Ovary (tissue), 9 donors: ENCODE results near the gene CHSY3. TPM values are rescaled to one million over a fixed set of nuclear protein-coding genes. Genes with fewer than 3 reads are reported as not detected.

Experiments
- DNase-seq, 5 donors: peaks; one replicate each; pipeline ENCODE4 v3.0.0-alpha.2; 2019 to 2020
- H3K27ac ChIP-seq, 2 donors: fragments of 200-600 bp; one replicate each; pipeline versions ENCODE4 v1.5.1 to v1.8.0; 2019 to 2022
- H3K27me3 ChIP-seq: fragments of 200-600 bp; one replicate; pipeline ENCODE4 v1.8.0; 2022
- H3K36me3 ChIP-seq: fragments of 200-600 bp; sonication (generic); one replicate; pipeline ENCODE4 v1.5.1; 2019
- H3K4me1 ChIP-seq: one replicate; pipeline ENCODE4 v1.8.1; 2013; ENCODE audit warnings: mild to moderate bottlenecking, moderate library complexity; ENCODE audit not compliant: insufficient read depth
- H3K4me3 ChIP-seq: fragments of 200-600 bp; sonication (generic); one replicate; pipeline ENCODE4 v1.5.1; 2017
- H3K9me3 ChIP-seq, 2 donors: fragments of 200-600 bp in 1 of 2; sonication (generic) in 1 of 2; one replicate each; pipeline versions ENCODE4 v1.5.1 to v1.8.1; 2013 to 2019; ENCODE audit warnings: mild to moderate bottlenecking in 1 of 2, moderate library complexity in 1 of 2
- CTCF ChIP-seq, 3 donors: fragments of 450-650 bp in 2 of 3; fragments of 200-600 bp in 1 of 3; IDR thresholded peaks; one replicate each; pipeline versions ENCODE4 v1.5.1 to v1.8.0; 2016 to 2022; ENCODE audit warnings: antibody characterized with exemption in 3 of 3, mild to moderate bottlenecking in 1 of 3
- EP300 ChIP-seq: sonication (generic); formaldehyde crosslinking; IDR thresholded peaks from one replicate; pipeline ENCODE4 v1.6.1; 2017; ENCODE audit warnings: antibody characterized with exemption
- POLR2A ChIP-seq: fragments of 450-650 bp; IDR thresholded peaks from one replicate; pipeline ENCODE4 v1.6.1; 2017; ENCODE audit warnings: antibody characterized with exemption, mild to moderate bottlenecking, moderate library complexity
- WGBS, 3 donors: extraction: QIAGEN DNeasy Blood & Tissue Kit in 1 of 3; methylation state at CpG; one replicate each; pipeline versions ENCODE4 v1.1.5 to v1.1.7; 2013 to 2017; 5-methylcytosine and 5-hydroxymethylcytosine counted together
- intact Hi-C, 4 donors: fragments of 100-400 bp; cut with DNase I; formaldehyde crosslinking; loops; one replicate each; pipeline versions ENCODE4 v1.11.0 to v1.15.1; 2022 to 2023
- polyA plus RNA-seq, 2 donors: library from polyadenylated mRNA; stranded (reverse); fragments of 200-250 nt in 1 of 2; fragments of 350-450 nt in 1 of 2; fragmentation: Illumina TruSeq in 1 of 2; extraction: RNeasy Lipid Tissue Mini Kit (QIAGEN cat#74804) in 1 of 2; gene quantifications; one replicate each; pipeline ENCODE4 v1.2.3, GENCODE V29; 2013 to 2014
- total RNA-seq, 7 donors: library from RNA; depleted of rRNA in 2 of 7; stranded (reverse); fragments of >200 nt in 2 of 7; fragmentation: NEBNext Ultra II Directional in 3 of 7; extraction: Animal tissue kit (Norgen Biotek cat#: 25700) in 3 of 7; gene quantifications; one replicate each; pipeline versions ENCODE4 v1.1.0 to v1.2.4, GENCODE V29; 2016 to 2023
- donor health status: DM: no; HTN: no; CAD: no; lungs with moderate emphysema.
- donor health status: DM: no; HTN: no; CAD: no.
- donor health status: Bipolar disorder and iron deficiency.
- donor health status: DM: yes; HTN: yes; CAD: no.
- donor health status: DM: no; HTN: no; CAD: no.
- donor health status: DM: yes; HTN: yes; CAD: no.

The CHSY3 gene
- total and polyA plus RNA-seq, 9 donors, result 0.13 to 5.5 (median 0.74) TPM

- TF ChIP-seq CTCF (IDR thresholded peaks at IDR 0.05) (no peak), EP300 (no peak)
- 81 to 86% (median 83%) methylated on average over 3 of the region's 3 CpGs for WGBS, 3 donors
- H3K27me3 ChIP-seq, result no peaks in the 10 kb centered on the region
- H3K4me1 ChIP-seq, result no peaks in the 10 kb centered on the region
- no peaks in the 10 kb centered on the region for H3K9me3 ChIP-seq
- intact Hi-C loops, result no loop called here
- no peak overlapping the region for H3K27ac ChIP-seq
- H3K4me3 ChIP-seq, result no peak overlapping the region
- DNase-seq, result no peak
- H3K36me3 ChIP-seq, result no peaks in the 10 kb centered on the region
These were observed 159.3 kb downstream of the CHSY3 start for GRCh38 chr5:130063603-130064002.

DNA sequence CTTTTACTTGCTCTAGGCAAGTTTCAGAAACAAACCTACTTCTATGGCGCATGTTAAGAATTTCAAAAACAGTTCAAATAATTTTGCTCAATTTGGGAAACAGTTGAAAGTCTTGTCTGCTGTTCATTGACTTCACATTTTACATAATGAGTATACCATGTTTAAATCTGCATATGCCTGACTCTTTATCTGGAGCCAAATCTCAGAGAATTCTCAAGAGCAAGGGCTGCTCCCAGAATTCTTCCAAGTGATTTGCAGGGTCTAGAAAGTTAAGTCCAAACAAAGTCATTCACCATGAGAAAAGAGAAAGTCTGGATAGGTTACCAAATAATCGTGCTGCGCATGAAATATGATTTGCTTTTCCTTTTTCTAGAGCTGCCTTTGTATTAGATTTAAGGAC is 160.2 kb downstream of the CHSY3 start:
- H3K9me3 ChIP-seq, result no peaks in the 10 kb centered on the region
- no peak overlapping the region for H3K4me3 ChIP-seq
- no peak overlapping the region for H3K27ac ChIP-seq
- intact Hi-C loops, result no loop called here
- 94 to 97% (median 94%) methylated on average over 3 of the region's 3 CpGs for WGBS, 3 donors
- no peaks in the 10 kb centered on the region for H3K4me1 ChIP-seq
- TF ChIP-seq CTCF (IDR thresholded peaks at IDR 0.05) (no peak), POLR2A (no peak), EP300 (no peak)
- H3K27me3 ChIP-seq, result no peaks in the 10 kb centered on the region
- H3K36me3 ChIP-seq, result no peaks in the 10 kb centered on the region
- DNase-seq, result no peak

GRCh38 chr5:130065617-130066016 is 161.4 kb downstream of the CHSY3 start:
- H3K27ac ChIP-seq, result no peak overlapping the region
- no peak for DNase-seq
- intact Hi-C loops, result no loop called here
- H3K27me3 ChIP-seq, result no peaks in the 10 kb centered on the region
- no peak for TF ChIP-seq EP300
- H3K4me3 ChIP-seq, result no peak overlapping the region
- no peaks in the 10 kb centered on the region for H3K9me3 ChIP-seq
- 77 to 92% (median 91%) methylated on average over 2 of the region's 2 CpGs for WGBS, 3 donors
- no peaks in the 10 kb centered on the region for H3K36me3 ChIP-seq
- no peaks in the 10 kb centered on the region for H3K4me1 ChIP-seq

DNA sequence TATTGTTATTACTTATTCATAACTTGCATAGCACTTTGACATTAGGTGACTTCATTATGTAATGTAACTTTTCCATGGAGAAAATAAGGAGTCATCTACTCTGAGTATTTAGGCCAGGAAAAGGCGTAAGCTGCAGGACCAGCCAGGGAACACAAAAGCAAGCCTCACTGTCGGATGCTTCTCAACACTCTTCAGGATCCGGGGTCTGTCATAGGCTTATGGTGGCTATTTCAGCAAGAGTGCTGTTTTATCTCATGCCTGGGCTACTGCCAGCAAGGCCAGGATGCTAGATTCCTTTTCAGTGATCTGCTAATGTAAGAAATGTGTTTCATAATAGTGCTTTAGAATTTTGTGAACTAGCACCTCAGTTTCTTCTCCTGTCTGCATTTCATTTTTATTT is 162.4 kb downstream of the CHSY3 start:
- TF ChIP-seq CTCF (IDR thresholded peaks at IDR 0.05) (no peak), POLR2A (no peak), EP300 (no peak)
- intact Hi-C loops, result no loop called here
- Histone ChIP-seq H3K36me3 (no peaks in the 10 kb centered on the region), H3K9me3 (no peaks in the 10 kb centered on the region), H3K27ac (no peak overlapping the region), H3K27me3 (no peaks in the 10 kb centered on the region), H3K4me1 (no peaks in the 10 kb centered on the region), H3K4me3 (no peak overlapping the region)
- DNase-seq, result no peak
- 80 to 87% (median 81%) methylated on average over 3 of the region's 3 CpGs for WGBS, 3 donors

DNA sequence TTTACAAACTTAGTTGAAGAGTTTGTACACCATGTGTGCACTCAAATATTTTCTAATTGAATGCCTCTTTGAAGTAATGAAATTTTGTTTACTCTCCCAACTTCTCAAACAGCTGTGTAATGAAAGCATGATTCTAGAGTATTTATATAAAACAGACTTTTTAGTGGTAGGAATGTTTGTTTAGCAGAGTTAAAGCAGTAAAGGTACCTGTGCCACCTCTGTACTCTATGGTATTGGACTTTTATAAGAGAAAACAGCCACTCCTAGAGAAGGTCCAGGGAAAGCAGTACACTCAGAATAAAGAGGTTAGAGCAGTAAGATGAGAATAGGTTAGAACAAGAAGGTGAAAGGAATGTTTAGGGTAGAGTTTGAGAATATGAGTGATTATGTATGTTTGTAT is 163.1 kb downstream of the CHSY3 start:
- Histone ChIP-seq H3K36me3 (no peaks in the 10 kb centered on the region), H3K27me3 (no peaks in the 10 kb centered on the region), H3K9me3 (no peaks in the 10 kb centered on the region), H3K4me1 (no peaks in the 10 kb centered on the region), H3K4me3 (no peak overlapping the region), H3K27ac (no peak overlapping the region)
- DNase-seq, result no peak
- intact Hi-C loops, result no loop called here
- no peak for TF ChIP-seq POLR2A

- Histone ChIP-seq H3K36me3 (no peaks in the 10 kb centered on the region), H3K4me1 (no peaks in the 10 kb centered on the region), H3K27ac (no peak overlapping the region), H3K27me3 (no peaks in the 10 kb centered on the region), H3K9me3 (no peaks in the 10 kb centered on the region), H3K4me3 (no peak overlapping the region)
- 86 to 100% (median 86%) methylated on average over 1 of the region's 1 CpG for WGBS, 3 donors
- intact Hi-C loops, result no loop called here
- no peak for DNase-seq
- no peak for TF ChIP-seq POLR2A
- TF ChIP-seq CTCF (IDR thresholded peaks at IDR 0.05), result no peak
- TF ChIP-seq EP300, result no peak
These were observed 163.8 kb downstream of the CHSY3 start for GRCh38 chr5:130068101-130068500.
